Stimulated activated effector memory CD8-positive, alpha-beta T cell treated with anti-CD3 and anti-CD28 coated beads, Interleukin-12 subunit alpha, Interleukin-12 subunit beta, amount 100 ng/mL, for 72 hours (primary cell): ENCODE measurements around the gene GLIS2.
A peak's percentile ranks its signal among the peaks of the same experiment; 100 is the strongest.

Source experiments
- ATAC-seq: fragments of 150-1000 bp; cut with Tn5 transposase; 2 replicates; pipeline ENCODE4 v1.10.0; 2021
- DNase-seq, 2 donors: peaks; one replicate each; pipeline ENCODE4 v3.0.0; 2021 to 2022; ENCODE audit warnings: low spot score in 2 of 2
- H3K27ac Mint-ChIP-seq: one replicate; pipeline ENCODE4 v1.8.0; 2022; ENCODE audit warnings: mild to moderate bottlenecking, mixed read lengths
- H3K36me3 Mint-ChIP-seq: one replicate; pipeline ENCODE4 v1.8.0; 2022; ENCODE audit warnings: mild to moderate bottlenecking, mixed read lengths
- H3K4me1 Mint-ChIP-seq: one replicate; pipeline ENCODE4 v1.8.0; 2022; ENCODE audit warnings: mixed read lengths
- H3K4me3 Mint-ChIP-seq: one replicate; pipeline ENCODE4 v1.8.0; 2022; ENCODE audit warnings: mild to moderate bottlenecking, mixed read lengths
- H3K9me3 Mint-ChIP-seq: one replicate; pipeline ENCODE4 v1.8.0; 2022; ENCODE audit warnings: mixed read lengths

GLIS2 gene

DNA sequence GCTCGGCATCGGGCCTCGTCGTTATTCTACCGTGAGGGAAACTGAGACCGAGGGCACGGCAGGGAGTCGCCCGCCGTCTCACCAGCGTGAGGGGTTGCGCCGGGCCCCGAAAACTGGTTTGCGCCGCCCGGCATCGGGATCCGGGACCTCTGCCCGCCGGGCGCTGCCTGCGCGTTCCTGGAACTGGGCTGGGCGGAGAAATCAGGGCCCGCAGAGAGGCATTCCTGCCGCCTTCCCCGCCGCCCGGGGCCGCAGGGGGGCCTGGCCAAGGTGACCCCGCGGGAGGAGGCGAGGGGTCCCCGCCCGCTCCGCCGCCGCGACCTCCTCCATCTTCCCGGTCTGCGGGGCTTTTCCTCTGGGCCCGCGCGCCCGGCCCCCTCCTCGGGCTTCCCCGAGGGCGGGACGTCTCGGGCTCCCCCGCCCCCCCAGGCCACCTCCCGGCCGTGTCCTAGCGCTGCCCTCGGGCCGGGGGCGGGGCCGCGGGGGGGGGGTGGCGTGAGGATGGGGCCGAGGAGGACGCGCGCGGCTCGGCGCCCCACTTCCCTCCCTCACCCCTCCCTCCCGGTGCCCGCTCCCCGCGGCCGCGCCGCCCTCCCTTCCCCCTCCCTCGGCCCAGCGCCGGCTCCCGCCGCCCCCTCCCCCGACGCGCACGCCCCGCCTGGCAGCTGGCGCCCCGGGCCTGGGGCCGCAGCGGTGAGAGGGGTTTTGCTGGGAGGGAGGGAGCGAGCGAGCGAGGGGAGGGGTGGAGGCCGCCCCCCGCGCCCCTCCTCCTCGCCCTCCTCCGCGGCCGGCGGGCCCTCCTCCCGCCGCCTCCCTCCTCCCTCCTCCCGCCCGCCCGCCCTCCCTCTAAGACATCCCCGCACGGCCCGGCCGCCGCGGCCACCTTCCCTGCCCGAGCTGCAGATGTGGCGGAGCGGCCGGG, at the start of gene GLIS2:
Gene GLIS2 (plus strand): TSS at position 882 of the 922 bp plus-strand sequence. CDS start 16,214 bp downstream, outside the sequence.
- ATAC-seq (peak; percentile 61), DNase-seq (peak; percentile 41 to 65)
- Mint-ChIP-seq H3K9me3 (no peaks in the 10 kb centered on the region), H3K4me3 (peak within 1 kb of the TSS; percentile 83), H3K27ac (peak within 1 kb of the TSS; percentile 70), H3K4me1 (peaks cover 26% of the 10 kb centered on the region), H3K36me3 (peaks cover 6% of the 10 kb centered on the region)

DNA sequence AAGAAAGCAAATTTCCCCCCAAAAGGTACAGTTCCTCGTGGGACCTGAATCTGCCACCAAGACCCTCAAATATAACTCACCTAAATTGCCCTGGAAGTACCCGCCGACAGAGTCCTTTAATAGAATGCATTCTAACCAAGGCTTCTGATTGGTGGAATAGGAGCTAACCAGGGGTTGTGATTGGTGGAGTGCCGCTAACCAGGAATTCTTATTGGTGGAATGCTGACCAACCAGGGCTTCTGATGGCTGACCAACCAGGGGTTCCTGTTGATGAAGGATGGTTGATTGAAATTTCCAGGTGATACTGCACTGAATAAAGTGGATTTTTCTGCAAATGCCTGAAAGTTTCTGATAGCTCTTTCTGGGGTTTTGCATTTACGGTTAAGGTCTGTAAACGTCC, 49.5 kb upstream of the GLIS2 start:
- Mint-ChIP-seq H3K4me1 (peaks cover 28% of the 10 kb centered on the region), H3K27ac (peak overlapping the region; percentile 63), H3K4me3 (no peak overlapping the region), H3K36me3 (peaks cover 37% of the 10 kb centered on the region), H3K9me3 (no peaks in the 10 kb centered on the region)
- DNase-seq (no peak), ATAC-seq (no peak)

DNA sequence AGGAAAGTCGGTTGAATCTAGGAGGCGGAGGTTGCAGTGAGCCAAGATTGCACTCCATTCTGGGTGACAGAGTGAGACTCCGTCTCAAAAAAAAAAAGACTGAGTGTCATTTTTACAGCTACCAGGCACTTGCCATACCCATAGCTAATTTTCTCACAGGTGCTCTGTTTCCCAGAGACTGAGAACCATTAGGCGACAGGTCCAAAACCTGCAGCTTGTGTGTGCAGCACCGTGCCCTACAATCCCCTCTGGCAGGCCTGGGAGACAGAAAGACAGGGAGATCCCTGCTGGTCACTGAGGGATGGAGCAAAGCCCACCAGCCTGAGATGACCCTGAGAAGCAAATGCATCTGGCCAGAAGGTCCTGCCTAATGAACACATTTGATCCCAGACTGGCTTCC, 45.8 kb upstream of the GLIS2 start:
- Mint-ChIP-seq H3K27ac (no peak overlapping the region), H3K9me3 (no peaks in the 10 kb centered on the region), H3K36me3 (peaks cover 27% of the 10 kb centered on the region), H3K4me3 (peak overlapping the region; percentile 84), H3K4me1 (peaks cover 18% of the 10 kb centered on the region)
- no peak for ATAC-seq
- DNase-seq = no peak

DNA sequence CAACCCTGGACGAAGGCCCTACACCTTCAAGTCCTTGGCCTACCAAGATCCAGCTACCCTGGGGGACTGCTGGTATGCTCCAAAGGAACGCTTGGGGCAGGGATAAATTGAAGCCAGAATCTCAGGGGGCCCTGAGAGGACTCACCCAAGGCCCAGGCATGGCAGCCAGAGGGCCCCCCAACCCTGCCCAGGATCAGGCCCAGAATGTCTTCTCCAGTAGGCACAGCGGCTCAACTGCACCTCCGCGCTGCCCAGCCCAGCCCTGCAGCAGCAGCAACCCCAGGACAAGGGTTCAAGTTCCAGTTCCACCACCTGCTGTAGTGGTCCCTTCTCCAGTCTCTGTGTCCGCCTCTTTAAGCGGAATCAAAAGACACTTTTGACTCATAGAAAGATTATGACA, 45.3 kb upstream of the GLIS2 start:
- DNase-seq = no peak
- H3K27ac Mint-ChIP-seq = peak overlapping the region; percentile 92

DNA sequence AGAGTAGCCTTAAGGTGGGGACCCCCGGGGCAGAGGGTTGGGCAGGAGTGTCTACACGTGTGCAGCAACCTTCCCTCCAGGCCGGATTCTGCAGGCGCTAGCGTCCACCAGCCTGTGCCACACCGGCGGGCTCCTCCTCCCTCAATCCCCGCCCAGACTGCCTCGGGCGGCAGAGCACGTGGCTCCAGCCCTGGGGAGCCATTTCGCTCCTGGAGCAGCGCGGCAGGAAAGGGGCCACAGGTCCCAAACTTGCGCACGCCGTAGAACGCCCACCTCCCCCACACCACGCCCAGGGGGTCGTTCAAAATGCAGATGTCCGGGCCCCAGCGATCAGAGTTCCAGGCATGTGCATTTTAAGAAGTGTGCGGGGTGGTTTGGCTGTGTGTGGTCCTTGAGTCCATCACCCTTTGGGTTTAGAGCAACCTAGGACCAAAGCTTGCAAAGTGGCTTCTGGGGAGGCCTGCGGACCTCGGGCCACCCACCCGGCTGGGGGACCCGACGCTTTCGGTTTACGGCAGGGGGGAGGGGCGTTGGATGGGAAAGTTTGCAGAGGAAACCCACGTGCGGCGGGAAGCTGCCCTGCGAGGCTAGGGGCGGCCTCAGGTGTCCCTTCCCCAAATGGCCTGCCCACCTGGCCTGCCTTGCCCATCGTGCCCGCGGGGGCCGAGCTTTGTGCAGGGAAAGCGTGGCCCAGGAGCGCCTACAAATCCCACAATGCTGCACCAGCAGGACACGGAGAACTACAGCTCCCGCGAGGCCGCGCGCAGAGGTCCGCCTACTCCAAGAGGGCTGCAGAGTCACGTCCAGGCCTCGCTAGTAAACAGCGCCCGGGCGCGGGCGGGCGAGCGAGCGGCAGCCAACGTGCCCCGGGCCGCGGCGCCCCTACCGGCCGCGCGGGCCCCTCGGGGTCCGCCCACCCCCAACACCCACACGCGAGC, 44.4 kb upstream of the GLIS2 start:
- DNase-seq (peak; percentile 74 to 91), ATAC-seq (peak; percentile 89)
- Mint-ChIP-seq H3K36me3 (peaks cover 21% of the 10 kb centered on the region), H3K4me3 (peak overlapping the region; percentile 84), H3K9me3 (no peaks in the 10 kb centered on the region), H3K27ac (peak overlapping the region; percentile 92), H3K4me1 (peaks cover 18% of the 10 kb centered on the region)

More for the DNA sequence above, 45.3 kb upstream of the GLIS2 start:
- Mint-ChIP-seq H3K36me3 (peaks cover 27% of the 10 kb centered on the region), H3K4me1 (peaks cover 18% of the 10 kb centered on the region), H3K4me3 (peak overlapping the region; percentile 84), H3K9me3 (no peaks in the 10 kb centered on the region)
- ATAC-seq = no peak

DNA sequence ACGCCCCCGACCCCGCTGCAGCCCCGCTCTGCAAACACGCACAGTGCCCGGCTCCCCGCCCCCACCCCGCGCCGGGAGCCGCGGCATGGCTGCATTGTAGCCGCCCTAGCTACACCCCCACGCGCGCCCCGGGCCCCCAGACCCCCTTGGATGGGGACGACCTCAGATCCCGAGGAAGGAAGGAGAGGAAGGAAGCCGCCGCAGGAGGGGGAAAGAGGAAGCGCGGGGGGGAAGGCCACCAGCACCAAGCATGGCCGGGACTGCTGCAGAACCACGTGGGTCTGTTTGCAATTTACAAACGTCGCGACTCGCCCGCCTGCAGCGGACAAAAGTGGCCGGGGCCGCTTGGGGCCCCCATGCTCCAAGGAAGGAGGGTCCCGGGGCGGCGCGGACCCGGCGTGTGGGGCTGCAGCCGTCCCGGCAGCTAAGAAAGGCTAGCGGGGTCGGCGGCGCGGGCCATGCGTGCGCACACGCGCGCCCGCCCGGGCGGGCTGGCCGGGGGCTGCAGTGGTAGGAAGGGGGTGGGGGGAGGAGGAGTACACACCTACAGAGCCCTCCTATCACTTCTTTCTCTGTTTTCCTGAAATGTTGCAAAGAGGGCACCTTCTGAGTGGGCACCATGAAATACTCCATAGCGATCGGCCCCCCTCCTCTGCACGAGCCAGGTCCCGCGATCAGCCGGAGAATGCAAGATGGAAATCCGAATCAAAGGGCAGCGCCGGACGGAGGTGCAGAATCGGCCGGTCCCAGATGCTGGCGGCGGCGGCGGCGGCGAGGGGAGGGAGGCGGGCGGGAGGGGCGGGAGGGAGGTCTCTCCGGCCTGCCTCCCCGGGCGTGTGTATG, 43.5 kb upstream of the GLIS2 start:
- Mint-ChIP-seq H3K27ac (peak overlapping the region; percentile 92), H3K4me1 (peaks cover 17% of the 10 kb centered on the region), H3K36me3 (peaks cover 21% of the 10 kb centered on the region), H3K4me3 (peak overlapping the region; percentile 84), H3K9me3 (no peaks in the 10 kb centered on the region)
- no peak for DNase-seq
- ATAC-seq = peak; percentile 23

DNA sequence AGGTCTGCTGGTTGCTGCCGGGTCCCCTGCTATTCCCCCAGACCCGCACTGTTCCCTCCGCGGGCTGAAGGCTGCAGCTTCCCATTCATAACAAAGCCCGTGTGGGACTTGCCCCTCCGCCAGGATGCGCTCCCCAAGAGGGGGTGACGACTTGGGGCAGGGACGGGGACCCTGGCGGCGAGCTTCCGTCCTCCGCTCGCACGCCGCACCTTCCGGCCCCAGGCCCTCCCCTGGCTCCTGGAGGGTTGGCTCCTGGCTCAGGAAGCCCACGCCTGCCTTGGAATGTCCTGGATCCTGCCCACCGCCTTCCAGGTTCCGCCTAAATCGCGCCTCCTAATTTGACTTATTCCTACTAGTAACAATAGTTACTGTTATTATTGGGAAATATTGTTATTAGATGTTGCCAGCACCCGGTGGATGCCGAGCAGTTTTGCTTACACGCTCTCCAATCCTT, 42.0 kb upstream of the GLIS2 start:
- peak; percentile 25 for ATAC-seq
- Mint-ChIP-seq H3K4me3 (peak overlapping the region; percentile 84), H3K27ac (peak overlapping the region; percentile 92)

DNA sequence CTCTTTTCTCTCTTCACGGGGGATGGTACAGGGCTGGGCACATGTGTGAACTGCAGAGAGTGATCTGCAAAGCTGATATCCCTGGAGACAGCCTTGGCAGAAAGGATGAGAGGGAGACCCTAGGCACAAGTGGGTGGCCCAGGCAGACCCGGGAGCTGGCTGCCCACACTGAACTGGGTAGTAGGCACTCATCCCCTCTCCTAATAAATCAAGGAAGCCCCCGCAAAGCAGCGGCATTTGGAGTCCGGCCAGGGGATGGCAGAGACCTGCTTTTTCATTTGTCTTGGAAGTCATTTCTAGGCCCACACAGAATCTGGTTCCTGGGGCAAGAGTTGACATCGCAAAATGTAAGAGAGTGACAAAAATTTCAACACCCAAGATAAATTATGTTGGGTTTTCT, 40.0 kb upstream of the GLIS2 start:
- Mint-ChIP-seq H3K4me3 (peak overlapping the region; percentile 29), H3K27ac (no peak overlapping the region), H3K4me1 (peaks cover 4% of the 10 kb centered on the region), H3K36me3 (peaks cover 17% of the 10 kb centered on the region), H3K9me3 (no peaks in the 10 kb centered on the region)
- DNase-seq (no peak), ATAC-seq (no peak)

More for the DNA sequence above, 42.0 kb upstream of the GLIS2 start:
- no peaks in the 10 kb centered on the region for H3K9me3 Mint-ChIP-seq
- H3K4me1 Mint-ChIP-seq = peaks cover 10% of the 10 kb centered on the region
- no peak for DNase-seq
- peaks cover 21% of the 10 kb centered on the region for H3K36me3 Mint-ChIP-seq

DNA sequence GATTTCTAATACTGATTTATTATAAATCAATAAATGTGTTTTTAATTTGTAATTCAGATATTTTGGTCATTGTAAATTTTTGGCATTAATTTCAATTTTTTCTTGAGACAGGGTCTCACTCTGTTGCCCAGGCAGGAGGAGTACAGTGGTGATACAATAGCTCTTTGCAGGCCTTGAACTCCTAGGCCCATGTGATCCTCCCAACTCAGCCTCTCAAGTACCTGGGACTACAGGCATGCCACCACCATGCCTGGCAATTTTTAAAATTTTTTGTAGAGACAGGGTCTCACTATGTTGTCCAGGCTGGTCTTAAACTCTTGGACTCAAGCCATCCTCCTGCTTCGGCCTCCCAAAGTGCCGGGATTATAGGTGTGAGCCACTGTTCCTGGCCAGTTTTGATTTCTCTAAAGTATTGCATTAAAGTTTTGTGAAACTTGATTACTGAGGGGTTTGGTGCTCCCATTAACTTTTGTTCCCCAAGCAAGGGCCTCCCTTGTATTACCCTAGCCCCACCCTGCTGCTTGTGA, 37.8 kb upstream of the GLIS2 start:
- Mint-ChIP-seq H3K9me3 (no peaks in the 10 kb centered on the region), H3K36me3 (peaks cover under 1% of the 10 kb centered on the region), H3K4me1 (no peaks in the 10 kb centered on the region), H3K27ac (no peak overlapping the region), H3K4me3 (no peak overlapping the region)
- DNase-seq (no peak), ATAC-seq (no peak)

DNA sequence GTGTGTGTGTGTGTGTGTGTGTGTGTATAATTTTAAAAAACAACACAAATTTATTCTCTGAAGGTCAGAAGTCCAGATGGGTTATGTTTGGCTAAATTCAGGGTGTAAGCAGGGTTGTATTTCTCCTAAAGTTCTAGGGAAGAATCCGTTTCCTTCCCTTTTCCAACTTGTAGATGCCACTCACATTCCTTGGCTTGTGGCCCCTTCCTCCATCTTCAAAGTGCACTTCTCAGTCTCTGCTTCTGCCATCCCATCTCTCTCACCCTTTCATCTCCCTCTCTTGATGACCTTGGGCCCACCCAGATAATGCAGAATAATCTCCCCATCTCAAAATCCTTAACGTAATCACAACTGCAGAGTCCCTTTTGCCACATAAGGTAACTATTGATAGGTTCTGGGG, 35.2 kb upstream of the GLIS2 start:
- ATAC-seq (no peak), DNase-seq (no peak)
- Mint-ChIP-seq H3K4me1 (peaks cover 8% of the 10 kb centered on the region), H3K4me3 (no peak overlapping the region), H3K36me3 (no peaks in the 10 kb centered on the region), H3K27ac (no peak overlapping the region), H3K9me3 (no peaks in the 10 kb centered on the region)

DNA sequence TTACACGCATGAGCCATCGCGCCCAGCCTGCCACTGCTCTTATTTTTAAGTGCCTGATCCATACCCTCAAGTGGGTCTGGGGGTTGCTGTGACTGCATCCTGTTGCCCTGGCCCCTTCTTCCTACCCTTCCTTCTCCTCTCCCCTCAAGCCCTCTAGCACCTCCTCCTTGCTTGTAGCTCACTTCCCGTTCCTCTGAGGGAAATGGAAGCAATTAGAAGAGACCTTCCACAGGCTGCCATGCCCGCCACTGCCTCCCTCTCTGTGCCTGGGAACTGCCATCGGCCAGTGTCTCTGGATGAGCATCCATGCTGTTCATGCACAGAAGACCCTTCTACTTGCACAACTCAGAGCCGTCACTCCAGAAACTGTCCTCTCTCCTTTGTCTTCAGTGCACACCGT, 32.4 kb upstream of the GLIS2 start:
- H3K36me3 Mint-ChIP-seq = no peaks in the 10 kb centered on the region
- no peak overlapping the region for H3K27ac Mint-ChIP-seq
- H3K9me3 Mint-ChIP-seq = no peaks in the 10 kb centered on the region
- DNase-seq (no peak), ATAC-seq (no peak)
- peaks cover 16% of the 10 kb centered on the region for H3K4me1 Mint-ChIP-seq
- no peak overlapping the region for H3K4me3 Mint-ChIP-seq

DNA sequence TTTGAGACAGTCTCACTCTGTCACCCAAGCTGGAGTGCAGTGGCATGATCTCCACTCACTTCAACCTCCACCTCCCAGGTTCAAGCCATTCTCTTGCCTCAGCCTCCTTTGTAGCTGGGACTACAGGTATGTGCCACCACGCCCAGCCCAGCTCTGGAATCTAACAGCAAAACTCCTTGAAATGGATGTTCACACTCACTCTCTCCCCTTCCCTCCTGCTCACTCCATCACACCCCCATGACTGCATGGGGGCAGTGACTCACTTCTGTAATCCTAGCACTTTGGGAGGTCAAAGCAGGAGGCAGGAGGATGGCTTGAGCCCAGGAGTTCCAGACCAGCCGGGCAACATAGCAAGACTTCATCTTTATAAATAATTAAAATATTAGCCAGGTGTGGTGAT, 31.9 kb upstream of the GLIS2 start:
- peaks cover 17% of the 10 kb centered on the region for H3K4me1 Mint-ChIP-seq
- DNase-seq = no peak
- H3K4me3 Mint-ChIP-seq = no peak overlapping the region
- ATAC-seq = no peak
- peak overlapping the region; percentile 35 for H3K27ac Mint-ChIP-seq
- no peaks in the 10 kb centered on the region for H3K9me3 Mint-ChIP-seq
- no peaks in the 10 kb centered on the region for H3K36me3 Mint-ChIP-seq

DNA sequence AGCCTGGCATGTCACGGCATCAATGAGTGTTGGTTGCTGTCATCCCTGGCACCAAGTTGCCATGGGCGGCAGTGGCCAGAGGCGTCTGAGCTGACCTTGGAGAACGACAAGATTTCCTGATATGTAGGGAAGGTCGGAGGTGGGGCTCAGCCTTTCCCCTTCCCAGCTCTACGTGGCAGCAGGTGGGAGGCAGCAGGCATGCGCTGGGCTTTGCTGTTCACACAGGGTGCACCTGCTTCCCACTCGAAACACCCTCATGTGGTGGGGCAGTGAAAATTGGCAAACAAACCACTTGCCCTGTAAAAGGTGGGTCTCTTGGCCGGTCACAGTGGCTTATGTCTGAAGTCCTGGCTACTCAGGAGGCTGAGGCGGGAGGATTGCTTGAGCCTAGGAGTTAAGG, 30.7 kb upstream of the GLIS2 start:
- Mint-ChIP-seq H3K9me3 (no peaks in the 10 kb centered on the region), H3K4me1 (peaks cover 17% of the 10 kb centered on the region), H3K36me3 (no peaks in the 10 kb centered on the region), H3K27ac (no peak overlapping the region), H3K4me3 (no peak overlapping the region)
- ATAC-seq (no peak), DNase-seq (no peak)

DNA sequence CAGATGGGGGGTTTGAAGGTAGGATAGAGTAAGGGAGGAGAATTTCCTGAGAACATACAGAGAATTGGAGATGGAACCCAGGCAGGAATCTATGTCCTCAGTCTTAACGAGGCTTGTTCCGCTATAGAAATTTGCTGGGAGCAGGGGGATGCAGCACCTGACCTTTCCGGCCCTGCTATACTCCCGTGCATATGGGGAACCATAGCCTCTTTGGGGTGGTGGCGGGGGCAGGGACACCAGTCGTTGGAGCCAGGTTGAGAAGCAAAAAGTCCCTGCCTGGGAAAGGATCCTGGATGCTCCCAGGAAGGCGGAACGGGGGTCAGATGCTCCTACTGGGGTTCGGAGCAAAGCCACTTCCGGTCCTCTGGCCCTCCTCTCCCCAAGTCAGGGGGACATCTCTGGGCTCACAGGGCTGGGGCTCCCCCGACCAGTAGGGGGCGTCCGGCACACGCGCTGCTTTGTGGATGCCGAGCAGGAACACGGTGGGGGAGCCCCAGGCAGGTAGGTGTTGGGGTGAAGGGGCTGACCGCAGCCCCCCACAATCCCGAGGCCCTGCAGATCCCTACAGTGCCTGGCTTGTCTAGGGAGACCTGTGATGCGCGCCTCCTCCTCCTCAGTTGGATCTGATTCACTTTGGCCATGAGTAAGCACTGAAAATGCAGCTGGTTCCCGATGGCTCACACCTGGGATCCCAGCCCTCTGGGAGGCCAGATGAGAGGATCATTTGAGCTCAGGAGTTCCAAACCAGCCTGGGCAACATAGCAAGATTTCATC, 27.5 kb upstream of the GLIS2 start:
- Mint-ChIP-seq H3K36me3 (no peaks in the 10 kb centered on the region), H3K27ac (no peak overlapping the region), H3K9me3 (no peaks in the 10 kb centered on the region), H3K4me1 (peaks cover 18% of the 10 kb centered on the region), H3K4me3 (peak overlapping the region; percentile 7)
- ATAC-seq (peak; percentile 89), DNase-seq (peak; percentile 71 to 89)
